Natural killer cell (primary cell): ENCODE results near the gene TTC21A. TPM values are rescaled to one million over a fixed set of nuclear protein-coding genes. Genes with fewer than 3 reads are reported as not detected.
A peak's percentile ranks its signal among the peaks of the same experiment; 100 is the strongest.

Experiments used
- ATAC-seq, 3 donors: fragments of 150-1000 bp in 2 of 3; fragments of 200-7000 bp in 1 of 3; cut with Tn5 transposase; 1 replicate in 1 of 3; 2 replicates in 2 of 3; pipeline ENCODE4 v1.10.0; 2021; ENCODE audit warnings: mild to moderate bottlenecking in 2 of 3, moderate library complexity in 2 of 3
- DNase-seq, 2 donors: peaks; one replicate each; pipeline versions ENCODE4 v3.0.0 to v3.0.0-alpha.2; 2013 to 2021; ENCODE audit warnings: mixed read lengths in 1 of 2
- H3K27ac ChIP-seq: one replicate; pipeline ENCODE4 v1.5.1; 2013; ENCODE audit warnings: mild to moderate bottlenecking, low read length
- H3K27me3 ChIP-seq: one replicate; pipeline ENCODE4 v1.6.1; 2013; ENCODE audit warnings: low read length; ENCODE audit not compliant: control insufficient read depth, insufficient read depth
- H3K36me3 ChIP-seq: one replicate; pipeline ENCODE4 v1.6.1; 2013; ENCODE audit warnings: low read length; ENCODE audit not compliant: control insufficient read depth, insufficient read depth
- H3K4me1 ChIP-seq: one replicate; pipeline ENCODE4 v1.6.1; 2013; ENCODE audit warnings: low read length; ENCODE audit not compliant: control insufficient read depth, insufficient read depth
- H3K4me3 ChIP-seq: one replicate; pipeline ENCODE4 v1.5.1; 2013; ENCODE audit warnings: low read length
- H3K9me3 ChIP-seq: one replicate; pipeline ENCODE4 v1.6.1; 2013; ENCODE audit warnings: low read length; ENCODE audit not compliant: control insufficient read depth, insufficient read depth
- H3K27ac Mint-ChIP-seq, 2 donors: one replicate each; pipeline ENCODE4 v1.8.0; 2022; ENCODE audit warnings: mild to moderate bottlenecking in 2 of 2, mixed read lengths in 2 of 2, moderate library complexity in 1 of 2
- H3K27me3 Mint-ChIP-seq, 2 donors: one replicate each; pipeline ENCODE4 v1.8.0; 2022; ENCODE audit warnings: low read depth in 2 of 2, mixed read lengths in 2 of 2
- H3K36me3 Mint-ChIP-seq: one replicate; pipeline ENCODE4 v1.8.0; 2022; ENCODE audit warnings: mixed read lengths
- H3K4me1 Mint-ChIP-seq, 2 donors: one replicate each; pipeline ENCODE4 v1.8.0; 2022; ENCODE audit warnings: mixed read lengths in 2 of 2
- H3K4me3 Mint-ChIP-seq: one replicate; pipeline ENCODE4 v1.8.0; 2022; ENCODE audit warnings: mild to moderate bottlenecking, moderate library complexity, mixed read lengths
- H3K9me3 Mint-ChIP-seq, 2 donors: one replicate each; pipeline ENCODE4 v1.8.0; 2022; ENCODE audit warnings: mixed read lengths in 2 of 2
- CTCF ChIP-seq: fragments of 200-600 bp; IDR thresholded peaks from one replicate; pipeline ENCODE4 v1.8.0; 2022; ENCODE audit warnings: antibody characterized with exemption
- WGBS: methylation state at CpG from one replicate; pipeline ENCODE4 v1.1.7; 2013; ENCODE audit warnings: missing lambda C conversion rate; ENCODE audit not compliant: insufficient coverage; 5-methylcytosine and 5-hydroxymethylcytosine counted together
- intact Hi-C: fragments of 100-400 bp; cut with micrococcal nuclease; formaldehyde crosslinking; loops from one replicate; pipeline ENCODE4 v1.14.2; 2022
- total RNA-seq, 4 donors: library from RNA; stranded (reverse); fragments of 120-200 nt in 1 of 4; gene quantifications; one replicate each; pipeline versions ENCODE4 v1.2.3 to v1.2.4, GENCODE V29; 2013 to 2022

TTC21A gene
- total RNA-seq, 3 donors from 2014 or later (not counting 1 experiment from before 2014, with no cell fraction given): 2.1 to 3.9 (median 2.4) TPM

GRCh38 chr3:39142067-39142466 lies 34.6 kb downstream of the TTC21A start:
- peaks cover 51% of the 10 kb centered on the region for H3K36me3 ChIP-seq
- H3K36me3 Mint-ChIP-seq: peaks cover 12% of the 10 kb centered on the region
- H3K4me1 ChIP-seq: peaks cover 26% of the 10 kb centered on the region
- TF ChIP-seq CTCF: no peak
- H3K27ac Mint-ChIP-seq: peak overlapping the region; percentile 69 to 72
- DNase-seq (no peak), ATAC-seq (no peak)
- no peaks in the 10 kb centered on the region for H3K27me3 ChIP-seq
- H3K9me3 ChIP-seq: no peaks in the 10 kb centered on the region
- intact Hi-C loops: no loop called here
- no peaks in the 10 kb centered on the region for H3K9me3 Mint-ChIP-seq
- peaks cover 20 to 32% of the 10 kb centered on the region in 2 donors for H3K4me1 Mint-ChIP-seq
- H3K27me3 Mint-ChIP-seq: no peaks in the 10 kb centered on the region
- no peak overlapping the region for H3K27ac ChIP-seq
- 79% methylated on average over 5 of the region's 5 CpGs for WGBS
- H3K4me3 ChIP-seq: no peak overlapping the region
- H3K4me3 Mint-ChIP-seq: no peak overlapping the region

- no peak overlapping the region for H3K4me3 Mint-ChIP-seq
- Histone ChIP-seq H3K4me3 (no peak overlapping the region), H3K27me3 (no peaks in the 10 kb centered on the region), H3K9me3 (no peaks in the 10 kb centered on the region), H3K4me1 (peaks cover 38% of the 10 kb centered on the region), H3K36me3 (peaks cover 51% of the 10 kb centered on the region), H3K27ac (no peak overlapping the region)
- H3K36me3 Mint-ChIP-seq: peaks cover 12% of the 10 kb centered on the region
- H3K27ac Mint-ChIP-seq: peak overlapping the region; percentile 69 to 72
- H3K9me3 Mint-ChIP-seq: no peaks in the 10 kb centered on the region
- no peaks in the 10 kb centered on the region for H3K27me3 Mint-ChIP-seq
- no peak for ATAC-seq
- intact Hi-C loops: no loop called here
- H3K4me1 Mint-ChIP-seq: peaks cover 33 to 44% of the 10 kb centered on the region in 2 donors
- DNase-seq: no peak
- no peak for TF ChIP-seq CTCF
- 81% methylated on average over 13 of the region's 14 CpGs for WGBS
These were observed 35.8 kb downstream of the TTC21A start for GRCh38 chr3:39143051-39143885.

- 96% methylated on average over 20 of the region's 20 CpGs for WGBS
- Mint-ChIP-seq H3K9me3 (no peaks in the 10 kb centered on the region), H3K4me1 (peaks cover 42 to 54% of the 10 kb centered on the region in 2 donors), H3K27ac (peak overlapping the region; percentile 48 to 72), H3K27me3 (no peaks in the 10 kb centered on the region), H3K4me3 (peak overlapping the region; percentile 65), H3K36me3 (peaks cover 12% of the 10 kb centered on the region)
- intact Hi-C loops: no loop called here
- no peak for DNase-seq
- peaks cover 51% of the 10 kb centered on the region for H3K36me3 ChIP-seq
- no peak for ATAC-seq
- no peak overlapping the region for H3K4me3 ChIP-seq
- TF ChIP-seq CTCF: no peak
- H3K27me3 ChIP-seq: no peaks in the 10 kb centered on the region
- H3K9me3 ChIP-seq: no peaks in the 10 kb centered on the region
- peaks cover 47% of the 10 kb centered on the region for H3K4me1 ChIP-seq
- H3K27ac ChIP-seq: no peak overlapping the region
These were observed 36.7 kb downstream of the TTC21A start for GRCh38 chr3:39144095-39144747.
